Progenitor cell of endocrine pancreas (in vitro differentiated cells): ENCODE results near the gene FAM3D. TPM values are rescaled to one million over a fixed set of nuclear protein-coding genes. Genes with fewer than 3 reads are reported as not detected.
A peak's percentile ranks its signal among the peaks of the same experiment; 100 is the strongest.

Experiments
- DNase-seq: peaks from one replicate; pipeline ENCODE4 v3.0.0; 2021; ENCODE audit warnings: low spot score; ENCODE audit not compliant: unreplicated experiment
- H3K27ac Mint-ChIP-seq: 2 replicates; pipeline ENCODE4 v1.8.0; 2021; ENCODE audit warnings: mild to moderate bottlenecking, moderate library complexity, mixed read lengths
- H3K27me3 Mint-ChIP-seq: 2 replicates; pipeline ENCODE4 v1.8.0; 2021; ENCODE audit warnings: mixed read lengths
- H3K36me3 Mint-ChIP-seq: 2 replicates; pipeline ENCODE4 v1.8.0; 2022; ENCODE audit warnings: mixed read lengths; ENCODE audit not compliant: insufficient read depth
- H3K4me1 Mint-ChIP-seq: 2 replicates; pipeline ENCODE4 v1.8.0; 2021; ENCODE audit warnings: low read depth, mixed read lengths
- H3K4me3 Mint-ChIP-seq: 2 replicates; pipeline ENCODE4 v1.8.0; 2021; ENCODE audit warnings: low read depth, mild to moderate bottlenecking, moderate library complexity, mixed read lengths
- H3K9me3 Mint-ChIP-seq: 2 replicates; pipeline ENCODE4 v1.8.0; 2021; ENCODE audit warnings: low read depth, mixed read lengths
- CTCF ChIP-seq: fragments of 200-600 bp; sonication (generic); IDR thresholded peaks from one replicate; pipeline ENCODE4 v1.5.0; 2021; ENCODE audit warnings: antibody characterized with exemption, mild to moderate bottlenecking; ENCODE audit not compliant: unreplicated experiment
- total RNA-seq: library from RNA; stranded (reverse); gene quantifications from 2 replicates; pipeline ENCODE4 v1.2.1, GENCODE V29; 2021

Gene FAM3D
- total RNA-seq, 1 donor from 2014 or later, result not detected

GRCh38 chr3:58672880-58673279 is 6.3 kb upstream of the FAM3D start:
- peaks cover 12% of the 10 kb centered on the region for H3K4me1 Mint-ChIP-seq
- no peak for TF ChIP-seq CTCF
- H3K36me3 Mint-ChIP-seq, result peaks cover 17% of the 10 kb centered on the region
- H3K27me3 Mint-ChIP-seq, result peaks cover 9% of the 10 kb centered on the region
- no peak overlapping the region for H3K27ac Mint-ChIP-seq
- H3K9me3 Mint-ChIP-seq, result peaks cover 36% of the 10 kb centered on the region
- no peak for DNase-seq
- no peak overlapping the region for H3K4me3 Mint-ChIP-seq

- H3K4me1 Mint-ChIP-seq, result peaks cover 13% of the 10 kb centered on the region
- H3K9me3 Mint-ChIP-seq, result peaks cover 36% of the 10 kb centered on the region
These were observed 5.9 kb upstream of the FAM3D start for GRCh38 chr3:58672451-58672850.

GRCh38 chr3:58670506-58671135 is 4.0 kb upstream of the FAM3D start:
- Mint-ChIP-seq H3K27ac (no peak overlapping the region), H3K4me3 (no peak overlapping the region)
- no peak for TF ChIP-seq CTCF

More at GRCh38 chr3:58672451-58672850, 5.9 kb upstream of the FAM3D start:
- peaks cover 9% of the 10 kb centered on the region for H3K27me3 Mint-ChIP-seq
- H3K36me3 Mint-ChIP-seq, result peaks cover 17% of the 10 kb centered on the region
- no peak for TF ChIP-seq CTCF
- no peak overlapping the region for H3K4me3 Mint-ChIP-seq
- DNase-seq, result no peak
- H3K27ac Mint-ChIP-seq, result peak overlapping the region; percentile 53

GRCh38 chr3:58668247-58668646 is 1.7 kb upstream of the FAM3D start:
- TF ChIP-seq CTCF, result no peak
- Mint-ChIP-seq H3K9me3 (peaks cover 3% of the 10 kb centered on the region), H3K4me3 (no peak overlapping the region), H3K4me1 (peaks cover 16% of the 10 kb centered on the region), H3K36me3 (peaks cover 1% of the 10 kb centered on the region), H3K27me3 (peaks cover 14% of the 10 kb centered on the region), H3K27ac (peak overlapping the region; percentile 56)
- no peak for DNase-seq

More at GRCh38 chr3:58670506-58671135, 4.0 kb upstream of the FAM3D start:
- Mint-ChIP-seq H3K9me3 (peaks cover 20% of the 10 kb centered on the region), H3K4me1 (peaks cover 16% of the 10 kb centered on the region), H3K27me3 (peaks cover 9% of the 10 kb centered on the region), H3K36me3 (peaks cover 8% of the 10 kb centered on the region)
- no peak for DNase-seq

- Mint-ChIP-seq H3K27me3 (peaks cover 14% of the 10 kb centered on the region), H3K4me1 (peaks cover 16% of the 10 kb centered on the region), H3K9me3 (peaks cover 3% of the 10 kb centered on the region), H3K4me3 (no peak overlapping the region), H3K27ac (peak overlapping the region; percentile 56), H3K36me3 (peaks cover 1% of the 10 kb centered on the region)
- DNase-seq, result no peak
- no peak for TF ChIP-seq CTCF
These were observed 1.1 kb upstream of the FAM3D start for GRCh38 chr3:58667704-58668103.
